ENCODE measurements around the gene GFER. TPM values are rescaled to one million over a fixed set of nuclear protein-coding genes. Genes with fewer than 3 reads are reported as not detected.

Gene GFER
- total RNA-seq, 1 donor from 2014 or later, result 32.7 TPM

DNA sequence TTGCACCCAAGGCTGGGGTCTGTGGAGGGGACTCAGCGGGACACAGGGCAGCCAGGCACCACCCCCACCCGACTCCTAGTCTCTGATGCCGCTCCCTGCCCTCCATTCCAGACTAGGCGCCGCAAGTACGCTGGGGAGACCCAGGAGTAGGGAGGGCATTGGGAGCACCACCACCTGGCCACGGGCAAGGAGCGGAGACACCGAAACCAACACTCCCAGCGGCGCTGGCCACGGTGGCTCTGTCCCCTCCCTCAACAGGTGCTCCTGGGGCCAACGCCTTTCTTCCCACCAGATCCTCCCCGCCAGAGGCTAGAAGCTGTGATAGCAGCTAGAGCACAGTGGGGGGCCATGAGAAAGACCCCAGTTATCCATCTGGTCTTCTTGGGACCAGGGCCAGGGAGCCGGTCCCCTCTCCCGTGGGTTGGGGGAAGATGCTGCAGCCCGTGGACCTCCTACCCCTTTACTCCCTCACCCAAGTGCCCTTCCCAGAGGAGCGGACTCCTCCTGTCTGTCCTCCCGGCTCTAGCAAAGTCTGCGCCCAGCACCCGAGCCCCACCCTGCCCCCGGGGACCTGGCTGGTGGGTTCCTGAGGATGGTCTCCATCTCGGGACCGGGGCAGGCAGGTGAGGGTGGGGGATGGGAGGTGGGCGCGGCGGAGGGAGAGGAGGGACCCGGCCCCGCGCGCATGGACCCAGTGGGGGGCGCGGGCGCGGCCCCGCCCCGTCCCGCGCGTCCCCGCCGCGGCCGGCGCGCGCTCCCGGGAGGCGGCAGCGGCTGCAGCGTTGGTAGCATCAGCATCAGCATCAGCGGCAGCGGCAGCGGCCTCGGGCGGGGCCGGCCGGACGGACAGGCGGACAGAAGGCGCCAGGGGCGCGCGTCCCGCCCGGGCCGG lies 5.5 kb downstream of the GFER start, which contains the start of gene SYNGR3:
SYNGR3 (plus strand) TSS at position 762 of the 892 bp plus-strand sequence. CDS start 133 bp downstream, outside the sequence.
- intact Hi-C loops (cut with micrococcal nuclease), result loop anchor here (5.0 to 10.0 kb wide), 2 partner anchors 233 to 545 kb away; partner anchors contain the start of genes CEMP1, E4F1 and PDPK1

DNA sequence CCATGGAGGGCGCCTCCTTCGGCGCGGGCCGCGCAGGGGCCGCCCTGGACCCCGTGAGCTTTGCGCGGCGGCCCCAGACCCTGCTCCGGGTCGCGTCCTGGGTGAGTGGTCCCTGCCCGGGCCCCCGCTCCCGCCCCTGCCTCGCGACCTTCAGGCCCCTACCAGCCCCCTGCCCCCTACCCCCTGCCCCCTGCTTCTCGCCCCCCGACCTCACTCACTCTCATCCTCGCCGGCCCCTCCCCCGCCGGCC lies 6.0 kb downstream of the GFER start:
- intact Hi-C loops (cut with micrococcal nuclease), result loop anchor here (5.0 to 10.0 kb wide), 2 partner anchors 232 to 545 kb away; partner anchors contain the start of genes CEMP1, E4F1 and PDPK1

DNA sequence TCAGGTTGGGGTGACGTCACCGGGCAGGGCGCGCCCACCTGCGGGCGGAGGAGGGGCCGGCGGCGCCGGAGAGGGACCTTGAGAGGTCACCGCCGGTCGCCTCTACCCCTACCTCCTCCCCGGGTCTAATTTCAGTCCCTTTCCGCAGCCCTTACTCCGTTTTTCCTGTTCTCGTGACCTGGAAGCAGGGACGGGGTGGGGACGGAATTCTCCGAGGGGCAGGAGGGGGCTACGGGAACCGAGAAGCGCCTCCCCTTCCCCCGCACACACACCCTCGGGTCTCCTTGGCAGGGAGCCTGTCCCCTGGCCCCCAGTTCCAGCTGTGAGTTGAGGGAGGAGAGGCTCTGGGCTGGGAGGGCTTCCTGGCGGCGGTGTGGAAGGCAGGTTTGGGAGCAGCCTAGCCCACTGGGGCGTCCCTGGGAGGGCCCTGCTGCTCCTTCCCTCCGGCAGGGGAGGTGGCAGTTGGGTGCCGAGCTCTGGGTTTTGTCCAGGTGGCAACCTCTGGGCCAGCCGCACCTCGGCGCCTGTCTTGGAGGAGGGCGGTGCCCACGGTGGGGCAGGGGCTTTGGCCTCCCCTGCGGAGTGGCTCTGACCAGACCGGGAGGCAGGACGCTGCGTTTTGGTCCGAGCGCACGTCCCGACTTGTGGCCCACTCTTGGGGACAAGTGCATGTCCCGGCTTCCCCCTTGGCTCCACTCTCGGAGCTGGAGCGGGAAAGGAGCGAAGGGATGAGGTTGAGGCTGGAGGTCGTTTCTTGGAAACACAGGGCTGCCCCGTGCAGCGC lies 6.5 kb downstream of the GFER start:
- intact Hi-C loops (cut with micrococcal nuclease), result loop anchor here (1.0 to 10.0 kb wide), 3 partner anchors 47 to 544 kb away; partner anchors contain the start of genes CEMP1, E4F1, MSRB1 and PDPK1

DNA sequence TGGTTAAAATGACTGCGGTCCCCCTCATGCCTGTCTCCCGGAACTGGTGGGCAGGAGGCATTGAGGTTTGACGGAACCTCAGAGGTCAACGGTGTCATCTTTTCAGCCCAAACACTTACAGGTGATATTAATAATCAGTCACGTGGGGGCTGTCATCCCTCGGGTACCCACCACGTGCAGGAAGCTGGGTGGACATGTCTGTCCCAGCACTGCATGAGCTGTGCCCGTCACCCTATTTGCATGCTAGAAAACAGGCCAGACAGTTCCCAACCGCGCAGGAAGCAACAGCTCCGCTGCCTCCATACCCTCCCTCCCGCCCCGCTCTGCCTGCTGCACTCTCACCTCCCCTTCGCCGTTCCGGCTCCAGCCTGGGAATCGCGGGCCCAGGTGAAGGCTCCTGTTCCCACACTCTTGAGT lies 7.2 kb downstream of the GFER start:
- intact Hi-C loops (cut with micrococcal nuclease), result loop anchor here (1.0 to 10.0 kb wide), 3 partner anchors 48 to 544 kb away; partner anchors contain the start of genes CEMP1, E4F1, MSRB1 and PDPK1

DNA sequence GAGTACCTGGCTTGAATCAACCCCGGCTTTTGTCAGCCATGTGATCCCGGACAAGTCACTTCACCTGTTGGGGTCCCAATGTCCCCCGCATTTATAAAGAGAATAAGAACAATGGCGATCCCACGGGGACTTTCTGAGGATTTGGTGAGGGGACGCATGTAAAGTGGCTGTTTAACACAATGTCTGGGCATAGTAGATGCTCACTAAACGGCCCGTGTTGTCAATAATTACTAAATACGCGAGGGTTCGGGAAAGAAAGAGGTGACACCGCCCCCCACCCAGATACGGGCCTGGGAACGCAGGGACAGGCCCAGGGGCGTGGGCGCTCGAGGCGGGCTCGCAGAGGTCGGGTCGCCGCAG lies 7.6 kb downstream of the GFER start:
- intact Hi-C loops (cut with micrococcal nuclease), result loop anchor here (1.0 to 10.0 kb wide), 3 partner anchors 48 to 543 kb away; partner anchors contain the start of genes CEMP1, E4F1, MSRB1 and PDPK1

DNA sequence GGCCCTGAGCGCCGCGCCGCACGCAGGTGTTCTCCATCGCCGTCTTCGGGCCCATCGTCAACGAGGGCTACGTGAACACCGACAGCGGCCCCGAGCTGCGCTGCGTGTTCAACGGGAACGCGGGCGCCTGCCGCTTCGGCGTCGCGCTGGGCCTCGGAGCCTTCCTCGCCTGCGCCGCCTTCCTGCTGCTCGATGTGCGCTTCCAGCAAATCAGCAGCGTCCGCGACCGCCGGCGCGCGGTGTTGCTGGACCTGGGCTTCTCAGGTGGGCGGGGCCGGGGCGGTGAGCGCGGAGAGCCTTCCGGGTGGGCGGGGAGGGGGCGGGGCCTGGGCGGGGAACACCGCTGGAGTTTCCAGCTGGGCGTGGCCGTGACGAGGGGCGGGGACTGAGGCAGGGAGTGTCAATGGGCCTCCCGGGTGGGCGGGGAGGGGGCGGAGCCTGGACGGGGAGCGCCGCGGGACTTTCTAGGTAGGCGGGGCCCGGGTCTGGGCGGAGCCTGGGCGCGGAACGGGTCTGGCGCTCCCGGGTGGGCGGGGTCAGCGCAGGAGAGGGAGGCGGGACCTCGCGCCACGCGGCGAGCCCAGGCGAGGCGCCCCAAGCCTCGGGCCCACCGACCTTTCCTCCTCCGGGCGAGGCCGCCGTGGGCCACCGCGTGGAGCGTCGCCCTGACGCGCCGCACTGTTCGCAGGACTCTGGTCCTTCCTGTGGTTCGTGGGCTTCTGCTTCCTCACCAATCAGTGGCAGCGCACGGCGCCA lies 8.1 kb downstream of the GFER start:
- intact Hi-C loops (cut with micrococcal nuclease), result loop anchor here (1.0 to 10.0 kb wide), 8 partner anchors 8 to 543 kb away; partner anchors contain the start of genes CEMP1, E4F1, GFER and MLST8

DNA sequence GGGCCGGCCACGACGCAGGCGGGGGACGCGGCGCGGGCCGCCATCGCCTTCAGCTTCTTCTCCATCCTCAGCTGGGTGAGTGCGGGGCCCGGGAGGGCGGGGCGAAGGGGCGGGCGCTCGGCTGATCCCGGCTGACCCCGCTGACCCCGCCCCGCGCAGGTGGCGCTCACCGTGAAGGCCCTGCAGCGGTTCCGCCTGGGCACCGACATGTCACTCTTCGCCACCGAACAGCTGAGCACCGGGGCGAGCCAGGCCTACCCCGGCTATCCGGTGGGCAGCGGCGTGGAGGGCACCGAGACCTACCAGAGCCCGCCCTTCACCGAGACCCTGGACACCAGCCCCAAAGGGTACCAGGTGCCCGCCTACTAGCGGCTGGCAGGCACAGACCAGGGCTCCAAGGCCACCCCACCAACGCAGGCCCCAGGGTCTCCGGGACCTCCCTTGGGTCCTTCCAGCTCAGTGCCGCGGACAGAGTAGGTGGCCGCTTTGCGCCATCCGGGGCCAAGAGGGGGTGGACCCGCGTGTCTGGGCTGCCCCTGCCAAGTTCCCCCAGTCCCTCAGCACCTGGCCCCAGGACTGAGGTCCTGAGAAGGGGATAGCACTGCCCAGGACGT lies 8.8 kb downstream of the GFER start:
- intact Hi-C loops (cut with micrococcal nuclease), result loop anchor here (1.0 to 10.0 kb wide), 7 partner anchors 9 to 542 kb away; partner anchors contain the start of genes CEMP1, E4F1, GFER and MLST8

DNA sequence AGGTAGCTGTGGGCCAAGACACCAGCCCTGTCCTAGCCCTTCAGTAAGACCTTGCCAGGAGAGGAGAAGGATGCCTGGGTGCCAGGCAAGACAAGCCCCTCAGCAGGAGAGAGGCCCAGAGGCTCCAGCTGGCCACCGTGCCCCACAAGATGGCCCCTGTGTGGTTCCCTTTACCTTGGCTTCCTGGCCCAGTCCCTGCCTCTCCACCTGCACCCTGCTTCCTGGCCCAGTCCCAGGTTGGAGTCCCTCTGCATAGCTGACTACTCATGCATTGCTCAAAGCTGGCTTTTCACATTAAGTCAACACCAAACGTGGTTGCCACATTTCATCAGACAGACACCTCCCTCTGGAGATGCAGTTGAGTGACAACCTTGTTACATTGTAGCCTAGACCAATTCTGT lies 9.7 kb downstream of the GFER start:
- intact Hi-C loops (cut with micrococcal nuclease), result loop anchor here (5.0 to 10.0 kb wide), 2 partner anchors 229 to 541 kb away; partner anchors contain the start of genes CEMP1, E4F1 and PDPK1

DNA sequence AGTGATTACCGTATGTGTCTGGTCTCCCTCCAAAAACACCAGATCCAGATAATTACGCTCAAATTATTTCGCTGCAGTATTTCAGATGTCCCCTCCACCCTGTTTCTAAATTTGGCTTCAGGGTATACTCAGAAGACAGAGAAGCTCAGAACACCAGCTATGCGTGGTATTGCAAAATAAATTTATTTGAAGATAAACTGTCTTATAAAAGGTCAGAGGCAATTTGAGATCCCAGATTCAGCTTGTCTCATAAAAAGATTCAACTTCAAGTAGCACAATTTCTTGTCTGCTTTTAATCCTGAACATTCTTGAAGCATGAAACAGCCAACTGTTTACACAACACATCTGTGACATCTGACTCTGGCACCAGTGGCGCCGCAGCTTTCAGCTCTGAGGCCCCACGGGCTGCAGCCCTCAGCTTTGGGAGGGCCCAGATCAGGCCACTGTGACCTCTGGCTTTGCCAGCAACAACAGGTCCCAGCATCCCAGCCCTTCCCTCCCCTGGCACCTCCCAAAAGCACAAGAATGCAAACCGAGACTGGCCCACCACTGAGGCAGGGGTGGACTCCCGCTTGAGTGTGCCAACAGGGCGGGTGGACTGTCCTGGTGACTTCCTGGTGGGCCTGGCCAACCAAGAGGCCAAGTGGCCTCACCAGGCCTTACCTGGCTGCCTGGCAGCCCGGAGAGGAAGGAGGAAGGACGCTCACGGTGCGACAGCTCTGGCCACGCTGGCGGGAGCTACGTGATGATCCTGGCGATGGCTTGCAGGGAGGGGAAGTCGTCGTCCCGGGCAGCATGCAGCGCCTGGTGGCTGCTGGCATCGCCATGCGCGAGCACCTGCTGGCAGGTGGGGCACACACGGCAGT lies 13.7 kb downstream of the GFER start:
- intact Hi-C loops (cut with micrococcal nuclease), result loop anchor here (10.0 kb wide), 1 partner anchor 537 kb away; the partner anchor contains the start of genes CEMP1 and PDPK1

DNA sequence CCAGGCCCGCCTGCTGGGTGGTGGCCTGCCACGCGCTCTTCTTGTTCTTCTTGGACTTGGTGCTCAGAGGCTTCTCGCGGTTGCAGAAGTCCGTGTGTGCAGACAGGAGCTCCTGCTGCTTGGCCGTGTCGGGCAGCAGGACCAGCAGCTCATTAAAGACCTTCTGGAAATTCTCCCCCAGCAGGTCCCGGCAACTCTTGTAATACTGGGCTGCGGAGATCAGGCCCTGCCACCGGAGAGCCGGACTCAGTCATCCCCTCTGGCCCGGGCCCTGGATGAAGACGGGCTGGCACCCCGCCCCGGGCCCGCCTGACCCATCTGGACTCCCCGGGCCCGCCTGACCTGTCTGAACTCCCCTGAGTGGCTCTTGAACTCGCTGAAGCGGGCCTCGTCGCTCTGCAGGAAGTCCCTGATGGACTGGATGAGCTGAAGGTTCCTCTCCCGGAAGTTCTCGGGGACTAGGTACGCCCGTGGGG lies 14.4 kb downstream of the GFER start:
- intact Hi-C loops (cut with micrococcal nuclease), result loop anchor here (10.0 kb wide), 1 partner anchor 536 kb away; the partner anchor contains the start of genes CEMP1 and PDPK1

DNA sequence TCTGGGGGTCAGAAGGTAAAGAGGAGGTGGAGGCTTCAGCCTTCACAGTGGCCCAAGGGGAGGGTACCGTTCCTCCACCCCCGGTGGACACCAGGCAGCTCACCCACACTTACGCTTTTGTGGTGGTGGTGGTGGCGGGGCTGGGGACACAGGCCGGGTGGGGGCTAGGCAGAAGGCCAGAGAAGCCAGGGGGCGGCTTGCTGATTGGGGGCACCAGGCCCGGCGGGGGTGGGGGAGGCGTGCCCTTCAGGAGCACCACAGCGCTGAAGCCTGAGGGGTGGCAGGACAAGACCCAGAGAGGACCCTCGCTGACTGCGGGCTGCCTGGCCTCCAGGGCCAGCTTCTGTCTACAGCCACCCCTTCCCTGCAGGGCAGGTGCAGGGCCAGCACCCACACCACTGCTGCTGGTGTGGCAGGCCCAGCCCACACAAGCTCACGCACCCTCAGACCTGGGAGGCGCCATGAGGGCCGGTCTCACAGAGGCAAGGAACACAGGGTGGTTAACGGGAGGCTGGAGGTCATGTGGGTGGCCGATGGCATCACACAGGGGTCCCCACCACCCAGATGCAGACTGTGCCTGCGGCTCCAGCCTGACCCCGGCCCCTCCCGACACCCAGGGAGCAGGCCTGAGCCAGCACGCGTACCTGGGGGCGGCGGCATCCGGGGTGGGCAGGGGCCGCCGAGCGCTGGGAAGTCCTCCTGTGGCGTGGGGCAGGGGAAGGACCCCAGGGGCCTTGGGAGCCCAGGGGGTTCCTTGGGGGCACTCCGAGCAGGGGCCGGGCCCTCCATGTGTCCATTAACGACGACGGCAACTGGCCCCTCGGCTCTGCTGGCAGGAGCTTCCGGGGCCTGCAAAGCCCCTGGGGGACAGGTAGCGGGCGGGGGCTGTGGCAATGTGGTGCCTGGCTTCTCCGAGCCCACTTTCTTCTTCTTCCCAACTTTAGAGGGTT lies 15.1 kb downstream of the GFER start:
- intact Hi-C loops (cut with micrococcal nuclease), result loop anchor here (10.0 kb wide), 1 partner anchor 536 kb away; the partner anchor contains the start of genes CEMP1 and PDPK1

DNA sequence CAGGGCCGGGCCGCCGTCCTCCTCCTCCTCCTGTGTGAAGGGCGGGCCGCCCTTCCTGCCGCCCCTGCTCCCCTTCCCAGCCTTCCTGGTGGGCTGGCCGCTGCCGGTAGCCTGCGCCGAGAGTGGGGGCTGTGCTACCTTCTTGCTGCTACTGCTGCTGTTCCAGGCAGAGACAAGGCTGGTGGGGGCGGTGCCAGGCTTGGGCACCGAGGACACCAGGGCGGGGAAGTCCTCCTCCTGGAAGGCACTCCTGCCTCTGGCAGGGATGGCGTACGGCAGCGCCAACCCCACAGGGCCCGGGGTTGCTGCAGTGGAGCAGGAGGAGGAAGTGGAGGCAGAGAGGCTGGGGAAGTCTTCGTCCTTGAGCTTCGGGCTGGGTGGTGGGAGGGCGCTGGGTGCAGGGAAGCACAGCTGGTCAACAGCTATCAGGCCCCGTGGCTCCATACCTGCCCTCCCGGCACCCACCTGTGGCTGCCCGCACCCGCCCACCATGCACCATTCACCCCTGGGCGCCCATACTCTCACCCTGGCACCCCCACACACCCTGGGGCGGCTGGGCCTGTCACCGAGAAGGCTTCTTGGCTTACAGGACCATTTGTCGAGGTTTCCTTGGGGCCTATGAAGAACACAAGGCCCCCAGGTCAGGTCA lies 16.0 kb downstream of the GFER start:
- intact Hi-C loops (cut with micrococcal nuclease), result loop anchor here (10.0 kb wide), 1 partner anchor 535 kb away; the partner anchor contains the start of genes CEMP1 and PDPK1

DNA sequence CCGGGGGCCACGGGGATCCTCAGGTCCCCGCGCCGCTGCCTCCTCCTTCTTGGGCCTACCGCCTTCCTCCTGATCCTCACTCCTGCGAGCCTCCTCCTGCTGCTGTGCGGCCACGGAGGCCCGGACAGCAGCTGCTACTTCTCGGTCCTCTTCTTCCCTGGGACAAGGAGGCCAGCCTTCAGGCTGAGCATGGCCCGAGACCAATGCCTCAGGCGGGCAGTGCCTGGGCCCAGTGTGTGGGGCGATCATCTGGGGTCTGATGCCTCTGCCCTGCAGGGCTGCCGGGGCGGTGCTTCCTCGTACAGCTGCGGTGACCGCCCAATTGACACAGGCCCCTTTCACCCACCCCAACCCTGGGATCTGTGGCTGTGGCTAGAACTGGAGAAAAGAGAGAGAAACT lies 17.0 kb downstream of the GFER start:
- intact Hi-C loops (cut with micrococcal nuclease), result no loop called here

DNA sequence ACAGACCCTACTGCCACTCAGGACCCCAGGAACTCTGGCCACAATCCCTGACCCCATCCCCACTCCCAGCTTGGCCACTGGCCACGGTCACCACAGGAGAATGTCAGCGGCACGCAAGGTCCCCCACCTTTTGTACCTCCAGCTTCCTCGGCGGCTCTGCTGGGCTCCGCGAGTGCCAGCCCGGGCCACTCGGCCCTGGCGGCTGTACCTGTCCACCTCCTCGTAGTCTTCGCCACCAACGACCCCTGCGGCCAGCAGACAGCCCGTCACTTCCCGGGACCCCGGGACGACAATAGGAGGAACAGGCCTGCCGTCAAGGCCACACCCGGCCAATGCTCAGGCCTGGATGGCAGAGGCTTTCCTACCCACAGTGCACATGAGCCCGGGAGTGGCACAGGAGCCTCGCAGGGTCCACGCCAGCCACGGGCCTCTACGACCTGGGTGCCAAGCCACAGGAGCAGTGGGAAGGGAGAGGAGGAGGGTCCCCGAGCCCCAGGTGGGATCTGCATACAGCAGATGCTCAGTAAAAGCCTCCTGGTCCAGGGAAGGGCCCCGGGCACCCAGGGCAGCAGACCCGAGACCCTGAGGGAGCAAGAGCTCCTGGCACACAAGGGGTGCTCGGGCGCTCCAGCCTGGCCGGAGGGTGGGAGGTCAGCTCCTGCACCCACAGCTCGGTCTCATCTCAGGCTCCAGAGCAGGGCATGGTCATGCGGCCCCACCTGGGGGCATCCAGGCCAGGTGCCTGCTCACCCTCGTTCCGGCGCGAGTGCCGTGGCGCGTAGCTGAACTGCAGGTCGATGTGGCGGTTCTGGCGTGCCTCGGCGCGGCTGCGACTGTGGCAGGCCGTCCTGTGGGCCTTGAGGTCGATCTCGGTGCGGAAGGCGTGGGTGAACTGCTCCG lies 17.7 kb downstream of the GFER start:
- intact Hi-C loops (cut with micrococcal nuclease), result no loop called here

DNA sequence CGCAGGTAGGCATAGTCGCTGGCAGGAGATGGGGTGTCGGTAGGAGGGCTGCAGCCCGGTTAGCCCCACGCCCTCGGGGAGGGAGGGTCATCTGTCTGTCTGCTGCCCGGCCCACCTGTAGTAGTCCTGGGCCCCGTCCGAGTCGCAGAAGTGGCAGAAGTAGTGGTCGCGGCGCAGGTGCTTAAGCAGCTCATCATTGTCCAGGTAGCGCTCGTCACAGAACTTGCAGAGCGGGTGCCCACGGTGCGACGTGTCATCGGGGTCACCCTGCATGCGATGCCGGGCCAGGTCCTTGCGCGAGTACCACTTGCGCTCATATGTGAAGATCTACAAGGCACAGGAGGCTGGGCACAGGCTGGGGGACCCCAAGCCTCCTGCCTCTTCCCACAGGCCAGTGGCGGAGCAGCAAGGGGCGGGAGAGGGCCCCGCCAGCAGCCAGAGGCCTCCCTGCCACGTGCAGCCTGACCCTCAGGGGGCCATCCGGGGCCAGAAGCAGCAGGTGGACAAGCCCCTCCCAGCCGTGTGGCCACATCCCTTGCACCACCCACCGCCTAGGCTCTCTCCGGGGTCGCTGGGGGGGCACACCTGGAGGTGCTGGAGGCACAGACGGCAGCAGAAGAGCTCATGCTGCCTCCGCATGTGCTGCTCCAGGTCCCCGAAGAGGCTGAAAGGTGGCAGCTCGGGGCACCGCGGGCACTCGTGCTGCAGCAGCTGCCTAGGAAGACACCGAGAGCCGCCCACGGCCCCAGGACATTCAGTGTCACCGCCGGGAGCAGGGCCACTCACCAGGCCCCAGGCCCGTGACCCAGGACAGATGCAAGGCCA lies 18.6 kb downstream of the GFER start:
- intact Hi-C loops (cut with micrococcal nuclease), result no loop called here

All from T-helper 1 cell treated with Interleukin-12 subunit alpha and Interleukin-12 subunit beta and Interleukin-4 antibody, amounts not matched to agents 30 ng/mL and 1 ng/mL, for 36 hours (primary cell).